GM19023 (cell line): ENCODE measurements around the gene SPRR4.

ENCODE experiments used
- ATAC-seq: cut with Tn5 transposase; IDR thresholded peaks from one replicate; pipeline ENCODE4 v1.9.1; 2021; ENCODE audit warnings: mild to moderate bottlenecking, moderate library complexity; ENCODE audit not compliant: unreplicated experiment

Gene SPRR4, protein sequence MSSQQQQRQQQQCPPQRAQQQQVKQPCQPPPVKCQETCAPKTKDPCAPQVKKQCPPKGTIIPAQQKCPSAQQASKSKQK

DNA sequence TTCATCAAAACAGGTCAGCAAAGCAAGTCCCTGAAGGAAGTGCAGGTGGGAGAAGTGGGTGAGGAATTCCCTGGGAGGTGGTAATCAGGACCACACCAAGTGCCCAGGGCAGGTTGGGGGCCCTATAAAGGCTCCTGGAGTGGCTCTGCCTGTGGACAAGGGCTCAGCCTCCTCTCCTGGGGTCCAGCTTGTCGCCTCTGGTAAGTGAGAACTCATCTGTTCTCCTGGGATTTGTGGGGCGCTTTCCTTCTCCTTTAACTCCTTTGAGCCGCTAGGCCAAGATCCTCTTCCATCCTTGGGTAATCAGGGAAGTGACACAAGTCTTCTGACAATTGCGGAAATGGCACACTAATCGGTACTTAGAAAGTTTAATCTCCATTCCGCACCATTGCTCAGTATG is at the start of gene SPRR4:
Gene SPRR4 (plus strand): TSS at position 154 of the 400 bp plus-strand sequence. CDS start 1,243 bp downstream, outside the sequence.
- ATAC-seq, result no peak

DNA sequence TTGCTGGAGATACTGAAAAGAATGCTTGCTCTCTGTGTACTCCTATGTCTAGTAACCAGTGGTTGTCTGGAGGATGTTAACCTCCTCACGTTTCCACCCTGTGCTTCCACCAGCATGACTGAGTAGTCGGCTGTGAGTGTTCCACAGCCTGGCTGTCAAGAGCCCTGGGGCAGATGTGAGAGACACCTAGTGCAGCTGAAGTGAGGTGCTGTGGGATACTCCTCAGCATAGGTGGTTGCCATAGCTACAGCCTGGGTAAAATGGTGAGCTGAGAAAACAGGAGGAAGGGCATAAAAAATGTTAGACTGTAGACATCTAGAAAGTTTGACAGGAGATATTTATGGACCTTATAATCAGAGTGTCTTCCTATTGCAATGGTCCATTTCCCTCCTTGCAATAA is 46.3 kb upstream of the SPRR4 start:
- ATAC-seq, result no peak

DNA sequence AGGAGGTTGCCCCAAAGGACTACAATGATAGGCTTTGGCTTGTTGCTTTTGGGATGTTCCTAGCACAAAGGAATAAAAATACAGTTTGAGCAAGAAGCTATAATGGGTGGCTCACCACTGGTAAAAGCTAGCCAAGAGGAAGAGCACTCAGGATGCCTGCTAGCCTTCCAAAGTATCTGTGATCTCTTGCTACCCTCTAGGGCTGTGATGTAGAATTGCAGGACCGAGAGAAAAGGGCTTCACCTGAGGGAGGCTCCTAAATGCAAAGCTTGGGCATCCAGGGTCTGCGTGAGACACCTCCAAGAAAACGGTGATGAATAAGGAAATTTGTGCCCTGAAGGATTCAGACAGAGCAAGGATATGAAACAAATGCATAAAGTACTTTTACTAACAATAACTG is 44.4 kb upstream of the SPRR4 start:
- ATAC-seq, result no peak

DNA sequence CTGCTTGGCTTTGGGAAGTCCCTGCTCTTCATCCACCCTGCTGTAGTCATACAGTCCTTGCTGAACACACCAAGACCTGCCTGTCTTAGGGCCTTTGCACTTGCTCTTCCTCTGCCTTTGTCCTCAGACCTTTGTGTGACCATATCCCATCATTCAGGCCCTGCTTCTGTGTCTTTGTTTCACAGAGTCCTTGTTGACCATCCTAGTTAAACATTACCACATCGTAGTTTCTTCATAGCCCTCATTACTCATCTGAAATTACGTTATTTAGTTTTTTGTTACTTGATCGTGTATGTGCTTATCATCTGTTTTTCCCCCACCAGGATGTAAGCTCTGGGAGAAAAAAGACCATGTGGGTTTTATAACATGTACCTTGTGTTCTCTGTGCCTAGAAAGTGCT is 41.8 kb upstream of the SPRR4 start:
- no peak for ATAC-seq

DNA sequence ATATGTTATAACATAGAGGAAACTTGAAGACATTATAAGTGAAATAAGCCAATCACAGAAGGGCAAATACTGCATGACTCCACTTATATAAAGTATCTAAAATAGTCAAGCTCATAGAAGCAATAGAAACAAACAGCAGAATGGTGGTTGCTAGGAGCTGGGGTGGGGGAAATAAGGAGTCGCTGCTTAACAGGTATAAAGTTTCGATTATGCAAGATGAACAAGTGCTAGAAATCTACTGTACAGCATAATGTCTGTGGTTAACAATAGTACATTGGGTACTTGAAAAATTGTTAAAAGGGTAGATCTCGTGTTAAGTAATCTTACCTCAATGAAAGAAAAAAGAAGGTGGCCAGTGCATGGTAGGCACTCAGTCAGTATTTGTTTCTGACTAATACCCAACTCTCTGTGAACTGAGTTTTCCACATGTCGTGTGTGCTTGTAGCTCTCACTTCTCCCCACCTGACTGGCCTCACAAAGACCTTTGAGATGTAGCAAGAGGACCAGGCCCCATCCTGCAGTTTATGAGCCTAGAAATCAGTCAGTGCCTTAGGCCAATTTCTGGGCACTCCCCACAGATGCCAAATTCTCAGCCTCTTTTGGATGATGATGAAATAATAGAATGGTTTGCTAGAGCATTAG is 38.2 kb upstream of the SPRR4 start:
- ATAC-seq, result no peak

DNA sequence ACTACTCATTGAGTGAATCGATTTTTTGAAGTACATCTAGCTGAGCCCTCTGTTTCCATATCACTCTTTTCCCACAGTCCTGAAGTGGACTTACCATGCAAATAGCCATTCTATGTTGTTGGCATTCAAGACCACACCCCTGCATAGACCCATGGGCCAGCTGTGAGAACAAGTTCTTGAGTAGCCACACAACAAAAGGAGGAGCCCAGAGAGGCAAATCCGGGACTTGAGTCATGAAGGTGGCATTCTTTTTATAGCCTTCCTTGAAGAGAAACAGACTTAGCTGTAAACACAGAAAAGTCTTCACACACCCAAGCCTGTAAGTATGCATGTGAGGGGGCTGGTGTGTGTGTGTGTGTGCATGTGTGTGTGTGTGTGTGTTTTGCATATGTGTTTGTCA is 37.3 kb upstream of the SPRR4 start:
- no peak for ATAC-seq

DNA sequence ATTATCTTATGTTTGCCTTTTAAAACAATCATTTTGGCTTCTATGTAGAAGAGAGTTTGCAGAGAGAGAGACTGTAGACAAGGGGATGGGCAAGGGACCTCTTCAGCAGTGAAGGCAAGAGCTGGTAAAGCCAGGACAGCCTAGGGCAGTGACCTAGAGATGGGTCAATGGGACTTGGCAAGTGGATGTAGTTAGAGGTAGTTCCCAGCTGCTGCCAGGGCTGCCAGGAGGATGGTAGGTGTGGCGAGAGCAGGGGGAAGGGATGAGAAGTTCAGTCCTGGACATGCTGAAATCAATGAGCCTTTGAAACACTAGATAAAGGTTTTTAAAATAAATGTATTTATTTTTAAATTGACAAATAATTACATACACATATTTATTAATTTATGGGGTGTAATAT is 29.8 kb upstream of the SPRR4 start:
- no peak for ATAC-seq

DNA sequence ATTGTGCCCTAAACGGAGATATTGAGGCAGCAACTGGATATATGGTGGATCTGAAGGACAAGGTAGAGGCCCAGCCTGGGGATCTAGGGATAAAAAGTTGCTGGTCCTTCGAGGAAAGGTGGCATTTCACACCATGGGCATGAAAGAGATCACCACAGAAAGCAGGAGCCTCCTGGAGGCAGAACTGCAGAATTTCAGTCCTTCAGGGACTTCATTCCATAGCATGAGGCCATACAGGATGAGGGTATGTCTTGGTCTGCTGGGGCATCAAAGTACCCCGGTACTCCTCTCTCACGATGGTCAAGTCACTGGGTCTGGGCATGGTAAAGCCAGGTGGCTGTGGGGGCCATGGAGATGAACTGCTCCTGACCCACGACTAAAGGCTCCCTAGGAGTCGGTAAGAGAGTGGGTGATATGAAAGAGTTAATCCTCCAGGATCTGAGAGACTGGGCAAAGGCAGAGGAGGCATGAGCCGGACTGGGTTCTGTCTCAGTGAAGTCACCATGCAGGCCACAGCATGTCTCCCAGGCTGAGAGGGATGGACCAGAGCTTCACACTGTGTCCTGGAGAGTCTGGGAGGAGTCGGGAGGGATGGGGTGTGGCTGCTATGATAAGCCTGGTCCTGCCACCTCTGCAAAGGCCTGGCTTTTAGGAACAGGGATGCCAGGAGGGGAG is 29.3 kb upstream of the SPRR4 start:
- no peak for ATAC-seq

DNA sequence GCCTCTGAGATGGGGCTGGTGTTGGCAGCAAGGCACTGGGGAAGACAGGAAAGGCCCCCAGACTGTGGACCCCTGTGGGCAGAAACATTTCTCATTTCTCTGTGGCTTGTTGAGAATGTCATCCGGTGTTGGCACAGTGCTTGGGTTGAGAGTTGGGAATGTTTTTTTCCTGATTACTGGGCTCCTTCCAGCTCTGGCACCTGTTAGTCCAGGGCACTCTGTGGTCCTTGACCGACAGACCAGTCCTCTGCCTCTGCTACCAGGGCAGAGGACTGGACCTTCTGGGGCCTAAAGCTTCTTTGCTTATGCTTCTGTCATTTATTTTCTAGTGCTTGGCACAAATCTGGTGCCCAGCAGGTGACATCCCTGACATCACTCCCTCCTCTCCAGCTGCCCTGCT is 28.3 kb upstream of the SPRR4 start:
- no peak for ATAC-seq

DNA sequence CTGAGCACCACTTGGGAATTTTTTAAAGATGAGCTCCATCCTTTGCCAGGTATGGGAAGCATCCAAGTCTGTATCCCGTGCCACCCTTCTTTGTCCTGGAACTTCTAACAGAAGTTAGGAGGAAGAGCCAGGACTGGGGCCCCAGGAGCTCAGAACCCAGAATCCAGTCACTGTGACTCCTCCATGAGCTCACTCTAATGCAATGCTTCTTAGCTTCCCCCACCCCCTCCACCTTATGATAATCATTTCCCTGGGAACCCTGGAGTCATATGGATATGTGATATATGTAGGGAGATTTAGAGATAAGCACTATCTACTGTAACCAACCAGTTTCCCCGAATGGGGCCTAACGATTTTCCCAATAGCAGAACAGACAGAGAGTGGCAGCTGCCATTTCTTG is 24.2 kb upstream of the SPRR4 start:
- no peak for ATAC-seq

DNA sequence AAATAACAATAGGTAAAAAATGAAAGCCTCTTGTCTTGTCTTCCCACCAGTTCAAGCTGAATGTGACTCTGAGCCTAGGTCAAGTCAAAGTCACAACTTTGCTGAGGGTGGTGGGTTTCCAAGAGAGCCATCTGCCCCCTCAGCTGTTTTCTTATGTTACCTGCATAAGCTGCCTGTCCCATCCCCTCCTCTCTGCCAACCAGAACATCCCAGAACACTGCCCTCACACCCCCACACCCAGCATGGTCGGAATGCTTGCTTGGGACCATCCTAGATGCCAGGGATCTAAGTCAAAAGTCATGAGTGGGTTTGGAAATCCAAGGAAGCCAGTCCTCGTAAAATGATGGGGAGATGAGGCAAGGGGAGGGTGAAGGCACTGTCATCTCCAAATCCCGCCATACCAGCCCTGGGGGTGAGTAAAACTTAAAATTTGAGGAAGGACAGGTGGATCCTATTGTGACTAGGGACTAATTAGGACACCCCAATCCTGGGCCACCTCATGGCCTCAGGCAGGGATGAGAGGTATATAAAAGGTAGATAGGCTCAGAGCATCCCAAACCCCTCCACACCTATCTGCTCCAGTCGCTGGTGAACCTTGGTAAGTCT is 23.7 kb upstream of the SPRR4 start, which contains the start of gene SPRR5:
Gene SPRR5 (plus strand): TSS at position 556 of the 606 bp plus-strand sequence. CDS start 1,349 bp downstream, outside the sequence.
- ATAC-seq, result no peak

DNA sequence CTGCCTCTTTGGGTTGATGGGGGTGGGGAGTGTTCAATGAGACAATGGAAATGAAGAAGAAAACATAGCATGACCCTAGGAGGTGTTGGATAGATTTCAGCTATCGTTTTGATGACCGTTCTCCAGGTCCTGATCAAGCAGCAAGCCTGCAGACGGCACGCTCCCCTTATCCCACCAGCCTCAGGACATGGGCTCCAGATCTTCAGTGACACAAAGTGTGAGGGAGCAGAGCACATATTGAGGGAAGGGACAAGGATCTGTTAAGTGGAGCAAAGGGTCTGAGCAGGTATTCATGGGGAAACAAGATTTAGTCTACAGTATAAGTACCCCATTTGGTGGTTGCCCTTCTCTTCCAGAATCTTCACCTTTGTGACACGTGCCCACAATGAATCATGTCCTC is 18.7 kb upstream of the SPRR4 start:
- ATAC-seq, result no peak

DNA sequence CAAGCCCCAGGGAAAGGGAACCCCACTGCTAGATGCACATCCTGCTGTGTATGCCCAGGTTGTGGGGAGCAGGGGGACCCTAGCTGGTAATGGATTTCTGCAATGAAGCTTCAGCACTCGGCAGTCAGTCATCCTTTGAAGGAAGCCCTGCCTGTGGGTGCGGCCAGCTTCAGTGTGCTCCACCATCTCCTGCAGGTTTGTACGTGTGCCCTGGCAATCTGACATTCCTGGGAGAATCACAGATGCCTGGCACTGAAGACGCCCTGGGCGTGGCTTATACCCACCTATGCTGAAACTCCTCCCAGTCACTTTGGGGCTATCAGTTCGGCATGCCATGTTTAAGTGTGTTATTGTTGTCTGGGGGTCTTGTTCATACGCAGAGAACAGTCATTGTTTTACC is 16.7 kb upstream of the SPRR4 start:
- ATAC-seq, result no peak

DNA sequence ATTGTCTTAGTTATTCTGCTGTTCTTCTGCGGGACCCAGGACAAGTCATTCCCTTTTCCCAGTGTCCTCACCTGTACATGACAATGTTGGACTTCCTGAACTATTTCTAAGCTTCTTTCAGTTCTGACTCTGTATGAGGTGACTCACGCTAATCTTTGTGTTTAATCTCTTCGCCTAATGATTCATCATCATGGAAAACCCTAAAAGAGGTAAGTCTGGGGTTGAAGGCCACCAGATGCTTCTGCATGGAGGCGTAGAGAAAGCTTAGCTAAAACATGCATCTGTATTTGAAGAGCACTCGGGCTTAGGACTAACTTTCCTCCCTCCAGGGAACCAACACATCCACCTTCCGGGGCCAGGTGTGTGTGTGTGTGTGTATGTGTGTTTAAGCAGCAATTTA is 16.0 kb upstream of the SPRR4 start:
- ATAC-seq, result no peak

DNA sequence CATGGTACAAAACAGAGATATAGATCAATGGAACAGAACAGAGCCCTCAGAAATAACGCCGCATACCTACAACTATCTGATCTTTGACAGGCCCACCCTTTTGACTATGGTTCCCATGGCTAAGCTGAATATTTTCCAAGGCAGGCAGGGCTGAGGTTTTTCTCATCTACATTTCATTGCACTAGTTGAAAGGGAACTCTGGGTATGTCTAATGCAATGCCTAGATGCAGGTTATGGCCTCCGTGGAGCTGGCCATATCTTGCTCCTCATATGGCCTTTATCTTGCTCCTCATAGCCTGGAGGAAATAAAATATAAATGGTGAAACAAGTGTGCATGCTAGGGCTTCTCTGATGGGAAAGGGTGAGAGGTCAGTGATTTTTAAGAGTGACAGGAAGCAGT is 12.9 kb upstream of the SPRR4 start:
- no peak for ATAC-seq

DNA sequence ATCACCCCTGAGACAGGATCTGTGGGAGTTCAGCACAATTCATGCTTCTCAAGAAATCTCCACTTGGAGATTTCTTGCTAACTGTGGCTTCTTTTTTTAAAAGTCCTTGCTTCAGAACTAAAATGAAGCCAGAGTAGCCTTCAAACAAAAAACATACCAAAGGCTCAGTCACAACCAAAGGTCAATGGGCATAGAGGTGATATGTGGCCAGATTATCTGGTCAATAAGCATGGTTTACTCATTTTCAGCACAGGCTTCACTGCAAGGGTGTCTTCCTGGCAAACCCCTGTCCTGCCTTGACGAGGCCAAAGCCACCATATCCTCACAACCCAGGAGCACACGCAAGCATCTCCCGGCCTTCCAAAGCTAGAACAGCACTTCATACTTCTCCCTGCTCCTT is 11.2 kb upstream of the SPRR4 start:
- ATAC-seq, result no peak

DNA sequence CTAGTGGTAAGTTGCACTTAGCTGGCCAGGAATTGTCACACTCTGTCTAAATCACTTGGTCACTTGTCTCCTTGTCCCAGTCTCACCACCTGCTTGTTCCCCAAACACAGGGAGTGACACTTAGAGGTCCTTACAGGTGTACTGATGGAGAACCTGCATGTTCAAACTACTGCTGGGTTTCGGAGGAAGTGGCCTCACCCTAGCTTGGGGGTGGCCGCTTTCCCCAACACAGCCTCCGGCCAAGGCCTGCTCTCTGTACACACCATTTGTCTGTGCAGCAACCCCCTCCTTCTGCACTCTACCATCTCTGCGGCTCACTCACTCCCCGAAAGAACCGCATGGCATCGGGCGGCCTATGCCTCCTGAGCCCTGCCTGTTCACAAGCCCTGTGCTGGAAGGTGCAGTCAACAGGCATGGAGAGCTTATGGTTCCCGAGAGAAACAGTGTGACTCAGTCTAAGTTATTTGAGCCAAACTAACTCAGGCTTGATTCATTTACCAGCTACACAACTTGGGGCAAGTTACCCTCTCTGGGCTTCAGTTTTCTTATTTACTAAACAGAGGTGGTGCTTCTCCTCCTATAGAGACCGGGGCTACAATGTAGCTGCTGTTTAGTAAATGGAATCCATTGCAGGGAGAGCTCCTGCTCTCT is 10.5 kb upstream of the SPRR4 start:
- no peak for ATAC-seq

DNA sequence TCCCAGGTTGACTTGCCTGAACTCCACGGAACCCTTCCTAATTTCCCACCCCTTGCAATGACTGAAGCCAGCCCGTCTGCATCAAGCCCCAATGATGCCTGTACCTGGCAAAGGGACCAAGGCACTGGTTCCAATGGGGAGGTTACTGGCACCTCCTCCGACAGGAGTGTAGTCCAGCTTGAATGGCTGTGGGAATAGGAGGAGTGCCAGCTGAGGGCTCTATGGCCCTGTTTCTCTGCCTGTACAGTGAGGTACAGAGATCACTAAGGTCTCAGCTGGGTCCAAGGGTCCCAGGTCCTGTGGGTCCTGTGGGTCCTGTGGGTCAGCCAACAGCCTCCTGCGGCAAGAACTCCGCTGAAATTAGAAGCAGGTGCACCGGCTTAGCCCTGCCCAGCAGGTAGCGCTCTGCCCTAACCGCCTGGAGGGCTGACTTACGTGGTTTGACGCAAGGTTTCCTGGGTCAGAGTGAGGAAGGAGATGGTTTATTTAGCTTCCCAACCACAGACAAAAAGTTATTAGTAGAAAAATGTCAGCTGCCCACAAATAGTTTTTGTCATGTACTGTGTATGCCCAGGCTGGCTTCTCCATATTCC is 9.9 kb upstream of the SPRR4 start:
- no peak for ATAC-seq

DNA sequence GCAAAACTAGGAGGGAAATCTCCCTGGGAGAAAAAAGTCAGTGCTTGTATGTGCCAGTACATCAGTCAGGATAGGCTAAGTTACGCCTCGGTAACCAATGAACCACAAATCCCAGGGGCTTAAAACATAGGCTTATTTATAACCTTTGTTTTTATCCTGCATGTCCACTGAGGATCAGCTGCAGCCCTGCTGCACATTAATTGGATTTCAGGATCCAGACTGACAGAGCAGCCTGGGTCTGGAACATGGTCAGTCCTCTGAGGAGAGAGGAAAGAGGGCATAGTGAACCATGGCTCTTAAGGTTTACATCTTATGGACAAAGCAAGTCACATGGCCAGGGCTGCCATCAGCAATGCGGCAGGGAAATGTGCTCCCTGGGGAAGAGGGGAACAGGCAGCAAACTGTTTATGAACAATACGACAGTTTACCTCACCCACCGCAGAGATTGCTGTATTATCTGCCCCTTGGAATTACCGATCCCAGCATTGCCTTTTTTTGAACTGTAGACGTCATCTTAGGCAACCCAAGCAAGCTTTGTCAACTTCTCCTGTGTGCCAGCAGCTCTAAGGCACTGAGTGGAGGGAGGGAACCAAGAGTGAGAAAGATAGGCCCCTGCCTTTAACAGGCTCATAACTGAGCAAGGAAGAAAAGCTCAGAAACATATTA is 9.1 kb upstream of the SPRR4 start:
- ATAC-seq, result no peak

DNA sequence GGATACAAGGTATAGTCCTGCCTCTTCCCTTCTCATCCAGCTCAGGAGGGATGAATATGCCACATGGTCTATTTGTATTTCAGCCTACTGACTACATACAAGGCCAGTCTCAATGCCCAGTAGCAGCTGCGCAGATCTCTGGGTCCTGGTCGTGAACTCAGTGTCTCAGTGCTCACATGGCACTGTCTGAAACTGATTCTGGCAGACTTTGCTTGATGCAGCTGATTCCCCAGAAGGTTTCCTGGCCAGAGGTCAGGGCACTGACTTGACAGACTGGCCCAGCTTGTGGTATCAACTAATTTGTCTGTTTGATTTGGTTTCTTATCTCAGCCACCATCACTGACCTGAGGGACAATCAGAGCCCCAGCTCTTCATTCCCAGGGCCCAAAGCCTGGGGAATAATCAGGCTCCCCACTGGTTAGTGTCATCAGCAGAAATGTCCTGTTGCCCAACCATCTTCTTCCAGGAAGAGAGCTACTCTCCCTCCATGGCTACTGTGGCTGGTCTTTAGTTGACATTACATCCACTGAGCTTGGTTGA is 7.5 kb upstream of the SPRR4 start:
- ATAC-seq, result no peak
